ENCODE data around the gene CDH10. TPM values are rescaled to one million over a fixed set of nuclear protein-coding genes. Genes with fewer than 3 reads are reported as not detected.

The CDH10 gene
- polyA plus RNA-seq, 1 donor from 2014 or later, result 5.3 TPM

DNA sequence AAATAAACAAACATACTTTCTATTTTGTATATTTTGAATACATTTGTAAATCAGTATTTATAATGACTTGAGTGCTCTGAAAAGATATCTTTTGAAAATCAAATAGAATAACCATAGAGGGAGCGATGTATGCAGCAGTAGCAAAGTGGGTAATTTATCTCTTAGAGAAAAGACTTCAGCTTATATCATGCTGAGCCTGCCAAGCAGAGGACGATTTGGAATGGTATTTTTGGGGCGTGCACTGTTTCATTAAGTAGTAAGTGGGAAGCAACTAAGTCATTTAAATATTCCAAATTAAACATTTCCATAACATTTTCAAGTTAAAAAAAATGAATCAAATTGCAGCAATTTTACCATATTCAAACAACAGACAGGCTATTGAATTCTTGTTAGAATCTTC is 147.6 kb downstream of the CDH10 start:
- no peak overlapping the region for H3K4me2 ChIP-seq (ENCODE audit: low read length)
- no peak overlapping the region for H3K4me3 ChIP-seq (ENCODE audit: low read length)
- no peak overlapping the region for H3K9ac ChIP-seq (ENCODE audit: low read length)
- H4K20me1 ChIP-seq (ENCODE audit: insufficient read depth), result no peaks in the 10 kb centered on the region
- no peaks in the 10 kb centered on the region for H3K9me2 ChIP-seq (ENCODE audit: insufficient read depth, low read length)
- H3F3A ChIP-seq (ENCODE audit: insufficient read depth, low read length, poor library complexity, severe bottlenecking), result peaks cover 4% of the 10 kb centered on the region
- H3K36me3 ChIP-seq (ENCODE audit: insufficient read depth, low read length), result no peaks in the 10 kb centered on the region
- H3K9me3 ChIP-seq (ENCODE audit: low read length), result no peaks in the 10 kb centered on the region
- no peaks in the 10 kb centered on the region for H3K79me2 ChIP-seq (replicated peaks; ENCODE audit: insufficient read depth, low read length)
- no peaks in the 10 kb centered on the region for H3K27me3 ChIP-seq (ENCODE audit: insufficient read depth, low read depth, low read length)
- no peak overlapping the region for H3K27ac ChIP-seq (ENCODE audit: low read length)
- TF ChIP-seq, protein P1, sequence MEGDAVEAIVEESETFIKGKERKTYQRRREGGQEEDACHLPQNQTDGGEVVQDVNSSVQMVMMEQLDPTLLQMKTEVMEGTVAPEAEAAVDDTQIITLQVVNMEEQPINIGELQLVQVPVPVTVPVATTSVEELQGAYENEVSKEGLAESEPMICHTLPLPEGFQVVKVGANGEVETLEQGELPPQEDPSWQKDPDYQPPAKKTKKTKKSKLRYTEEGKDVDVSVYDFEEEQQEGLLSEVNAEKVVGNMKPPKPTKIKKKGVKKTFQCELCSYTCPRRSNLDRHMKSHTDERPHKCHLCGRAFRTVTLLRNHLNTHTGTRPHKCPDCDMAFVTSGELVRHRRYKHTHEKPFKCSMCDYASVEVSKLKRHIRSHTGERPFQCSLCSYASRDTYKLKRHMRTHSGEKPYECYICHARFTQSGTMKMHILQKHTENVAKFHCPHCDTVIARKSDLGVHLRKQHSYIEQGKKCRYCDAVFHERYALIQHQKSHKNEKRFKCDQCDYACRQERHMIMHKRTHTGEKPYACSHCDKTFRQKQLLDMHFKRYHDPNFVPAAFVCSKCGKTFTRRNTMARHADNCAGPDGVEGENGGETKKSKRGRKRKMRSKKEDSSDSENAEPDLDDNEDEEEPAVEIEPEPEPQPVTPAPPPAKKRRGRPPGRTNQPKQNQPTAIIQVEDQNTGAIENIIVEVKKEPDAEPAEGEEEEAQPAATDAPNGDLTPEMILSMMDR (IDR thresholded peaks at IDR 0.05; ENCODE audit: poor library complexity, severe bottlenecking), result no peak
- TF ChIP-seq EP300 (conservative IDR thresholded peaks at IDR 0.05; ENCODE audit: poor library complexity, severe bottlenecking), result no peak
- no peak for TF ChIP-seq EZH2 (IDR thresholded peaks at IDR 0.05; ENCODE audit: borderline replicate concordance, insufficient read depth, low read length, poor library complexity, severe bottlenecking)
- TF ChIP-seq, protein P2, sequence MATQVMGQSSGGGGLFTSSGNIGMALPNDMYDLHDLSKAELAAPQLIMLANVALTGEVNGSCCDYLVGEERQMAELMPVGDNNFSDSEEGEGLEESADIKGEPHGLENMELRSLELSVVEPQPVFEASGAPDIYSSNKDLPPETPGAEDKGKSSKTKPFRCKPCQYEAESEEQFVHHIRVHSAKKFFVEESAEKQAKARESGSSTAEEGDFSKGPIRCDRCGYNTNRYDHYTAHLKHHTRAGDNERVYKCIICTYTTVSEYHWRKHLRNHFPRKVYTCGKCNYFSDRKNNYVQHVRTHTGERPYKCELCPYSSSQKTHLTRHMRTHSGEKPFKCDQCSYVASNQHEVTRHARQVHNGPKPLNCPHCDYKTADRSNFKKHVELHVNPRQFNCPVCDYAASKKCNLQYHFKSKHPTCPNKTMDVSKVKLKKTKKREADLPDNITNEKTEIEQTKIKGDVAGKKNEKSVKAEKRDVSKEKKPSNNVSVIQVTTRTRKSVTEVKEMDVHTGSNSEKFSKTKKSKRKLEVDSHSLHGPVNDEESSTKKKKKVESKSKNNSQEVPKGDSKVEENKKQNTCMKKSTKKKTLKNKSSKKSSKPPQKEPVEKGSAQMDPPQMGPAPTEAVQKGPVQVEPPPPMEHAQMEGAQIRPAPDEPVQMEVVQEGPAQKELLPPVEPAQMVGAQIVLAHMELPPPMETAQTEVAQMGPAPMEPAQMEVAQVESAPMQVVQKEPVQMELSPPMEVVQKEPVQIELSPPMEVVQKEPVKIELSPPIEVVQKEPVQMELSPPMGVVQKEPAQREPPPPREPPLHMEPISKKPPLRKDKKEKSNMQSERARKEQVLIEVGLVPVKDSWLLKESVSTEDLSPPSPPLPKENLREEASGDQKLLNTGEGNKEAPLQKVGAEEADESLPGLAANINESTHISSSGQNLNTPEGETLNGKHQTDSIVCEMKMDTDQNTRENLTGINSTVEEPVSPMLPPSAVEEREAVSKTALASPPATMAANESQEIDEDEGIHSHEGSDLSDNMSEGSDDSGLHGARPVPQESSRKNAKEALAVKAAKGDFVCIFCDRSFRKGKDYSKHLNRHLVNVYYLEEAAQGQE (IDR thresholded peaks at IDR 0.05; ENCODE audit: borderline replicate concordance), result no peak
- TF ChIP-seq SMC3 (conservative IDR thresholded peaks at IDR 0.05; ENCODE audit: poor library complexity), result no peak
- no peak for TF ChIP-seq TAF1 (IDR thresholded peaks at IDR 0.05; ENCODE audit: low read depth)
- no peak for TF ChIP-seq MXI1 (conservative IDR thresholded peaks at IDR 0.05; ENCODE audit: poor library complexity, severe bottlenecking)
- H2AFZ ChIP-seq (ENCODE audit: low read depth, low read length), result no peak overlapping the region

DNA sequence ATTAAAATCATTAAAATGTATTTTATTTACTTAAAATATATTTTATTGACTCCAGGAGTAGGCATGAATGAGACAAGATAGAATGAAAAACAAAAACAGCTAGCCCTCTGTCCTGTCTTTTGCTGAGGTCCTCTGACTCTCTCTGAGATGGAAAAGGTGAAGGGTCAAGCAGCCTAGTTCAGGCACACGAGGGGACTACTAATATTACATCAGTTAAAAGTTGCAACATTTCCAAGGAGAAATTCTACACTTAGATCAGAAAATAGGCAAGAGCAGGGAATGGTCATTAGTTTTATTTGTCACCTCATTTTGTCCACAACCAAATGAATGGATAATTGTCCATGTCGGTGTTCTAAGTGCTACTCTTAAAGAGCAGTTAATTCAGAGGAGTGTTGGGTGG is 148.5 kb downstream of the CDH10 start:
- Histone ChIP-seq H3K9ac (ENCODE audit: low read length) (no peak overlapping the region), H3K9me2 (ENCODE audit: insufficient read depth, low read length) (no peaks in the 10 kb centered on the region), H3K4me3 (ENCODE audit: low read length) (no peak overlapping the region), H2AFZ (ENCODE audit: low read depth, low read length) (no peak overlapping the region), H4K20me1 (ENCODE audit: insufficient read depth) (no peaks in the 10 kb centered on the region), H3K27me3 (ENCODE audit: insufficient read depth, low read depth, low read length) (no peaks in the 10 kb centered on the region), H3K79me2 (replicated peaks; ENCODE audit: insufficient read depth, low read length) (no peaks in the 10 kb centered on the region), H3F3A (ENCODE audit: insufficient read depth, low read length, poor library complexity, severe bottlenecking) (peaks cover 4% of the 10 kb centered on the region), H3K36me3 (ENCODE audit: insufficient read depth, low read length) (no peaks in the 10 kb centered on the region), H3K27ac (ENCODE audit: low read length) (no peak overlapping the region), H3K4me2 (ENCODE audit: low read length) (no peak overlapping the region), H3K9me3 (ENCODE audit: low read length) (no peaks in the 10 kb centered on the region)
- no peak for TF ChIP-seq EZH2 (IDR thresholded peaks at IDR 0.05; ENCODE audit: borderline replicate concordance, insufficient read depth, low read length, poor library complexity, severe bottlenecking)
- TF ChIP-seq EP300 (conservative IDR thresholded peaks at IDR 0.05; ENCODE audit: poor library complexity, severe bottlenecking), result no peak
- TF ChIP-seq, protein P2 (IDR thresholded peaks at IDR 0.05; ENCODE audit: borderline replicate concordance), result no peak
- TF ChIP-seq, protein P1 (IDR thresholded peaks at IDR 0.05; ENCODE audit: poor library complexity, severe bottlenecking), result no peak

All from neural cell (in vitro differentiated cells).